Mesodermal cell (in vitro differentiated cells): ENCODE data around the gene ZNF236.

Experiments
- H3K27ac ChIP-seq: 2 replicates; pipeline ENCODE4 v1.7.0; 2013; ENCODE audit warnings: mild to moderate bottlenecking, low read depth, low read length, moderate library complexity; ENCODE audit not compliant: severe bottlenecking
- H3K36me3 ChIP-seq: 2 replicates; pipeline ENCODE4 v1.7.1; 2013; ENCODE audit warnings: mild to moderate bottlenecking, low read length, moderate library complexity; ENCODE audit not compliant: control insufficient read depth, insufficient read depth
- H3K4me1 ChIP-seq: one replicate; pipeline ENCODE4 v1.7.1; 2013; ENCODE audit warnings: mild to moderate bottlenecking, low read length; ENCODE audit not compliant: insufficient read depth, control insufficient read depth, poor library complexity, severe bottlenecking
- H3K4me3 ChIP-seq: 2 replicates; pipeline ENCODE4 v1.7.0; 2013; ENCODE audit warnings: low read length, control low read depth, mild to moderate bottlenecking; ENCODE audit not compliant: insufficient read depth, poor library complexity, severe bottlenecking; ENCODE audit errors: extremely low read depth
- H3K9me3 ChIP-seq: 2 replicates; pipeline ENCODE4 v1.7.1; 2013; ENCODE audit warnings: mild to moderate bottlenecking, low read length, moderate library complexity; ENCODE audit not compliant: control insufficient read depth
- WGBS, 2 experiments: methylation state at CpG; one replicate each; pipeline ENCODE4 v1.1.5; 2013; ENCODE audit warnings: missing lambda C conversion rate in 2 of 2; ENCODE audit not compliant: insufficient coverage in 2 of 2; 5-methylcytosine and 5-hydroxymethylcytosine counted together

ZNF236 gene

GRCh38 chr18:76982841-76983583 is 160.7 kb downstream of the ZNF236 start:
- no peak overlapping the region for H3K4me3 ChIP-seq
- no peak overlapping the region for H3K27ac ChIP-seq
- no peaks in the 10 kb centered on the region for H3K9me3 ChIP-seq
- H3K36me3 ChIP-seq, result peaks cover 3% of the 10 kb centered on the region
- 6 to 21% methylated on average over 11 to 13 of the region's 15 CpGs for WGBS, 2 experiments
- no peaks in the 10 kb centered on the region for H3K4me1 ChIP-seq

GRCh38 chr18:76983613-76984051 is 161.3 kb downstream of the ZNF236 start:
- Histone ChIP-seq H3K9me3 (no peaks in the 10 kb centered on the region), H3K4me3 (no peak overlapping the region), H3K27ac (no peak overlapping the region), H3K4me1 (no peaks in the 10 kb centered on the region), H3K36me3 (no peaks in the 10 kb centered on the region)
- WGBS, 2 experiments, result 68 to 78% methylated on average over 8 of the region's 10 CpGs

GRCh38 chr18:76984193-76985155 is 162.1 kb downstream of the ZNF236 start:
- no peaks in the 10 kb centered on the region for H3K36me3 ChIP-seq
- H3K9me3 ChIP-seq, result no peaks in the 10 kb centered on the region
- H3K4me3 ChIP-seq, result no peak overlapping the region
- H3K4me1 ChIP-seq, result no peaks in the 10 kb centered on the region
- no peak overlapping the region for H3K27ac ChIP-seq
- WGBS, 2 experiments, result 94 to 95% methylated on average over 33 to 35 of the region's 40 CpGs

GRCh38 chr18:76985156-76985950 is 163.0 kb downstream of the ZNF236 start:
- WGBS, 2 experiments, result 92 to 94% methylated on average over 22 to 26 of the region's 27 CpGs
- Histone ChIP-seq H3K4me3 (no peak overlapping the region), H3K27ac (no peak overlapping the region), H3K9me3 (no peaks in the 10 kb centered on the region), H3K4me1 (no peaks in the 10 kb centered on the region), H3K36me3 (no peaks in the 10 kb centered on the region)

DNA sequence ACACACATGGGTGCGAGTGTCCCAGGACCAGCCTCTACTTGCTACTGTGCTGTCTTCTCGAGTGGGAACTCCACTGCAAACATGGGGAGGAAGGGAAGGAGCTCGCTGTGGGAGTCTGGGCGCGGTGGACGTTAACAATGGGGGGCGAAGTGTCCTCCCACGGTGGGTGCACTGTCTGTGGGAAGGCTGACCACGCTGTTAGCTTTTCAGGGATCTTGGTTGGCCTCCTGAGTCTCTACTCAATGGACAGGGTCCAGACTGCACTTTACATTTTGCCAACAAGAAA is 163.5 kb downstream of the ZNF236 start:
- no peak overlapping the region for H3K4me3 ChIP-seq
- no peaks in the 10 kb centered on the region for H3K4me1 ChIP-seq
- no peak overlapping the region for H3K27ac ChIP-seq
- no peaks in the 10 kb centered on the region for H3K36me3 ChIP-seq
- no peaks in the 10 kb centered on the region for H3K9me3 ChIP-seq
- 85 to 96% methylated on average over 5 to 9 of the region's 9 CpGs for WGBS, 2 experiments

- Histone ChIP-seq H3K27ac (no peak overlapping the region), H3K9me3 (no peaks in the 10 kb centered on the region), H3K4me3 (no peak overlapping the region), H3K36me3 (no peaks in the 10 kb centered on the region), H3K4me1 (no peaks in the 10 kb centered on the region)
- 91 to 92% methylated on average over 7 of the region's 7 CpGs for WGBS, 2 experiments
Observed at GRCh38 chr18:76986406-76986805, 164.0 kb downstream of the ZNF236 start.

- Histone ChIP-seq H3K27ac (no peak overlapping the region), H3K4me3 (no peak overlapping the region), H3K9me3 (no peaks in the 10 kb centered on the region), H3K36me3 (no peaks in the 10 kb centered on the region), H3K4me1 (no peaks in the 10 kb centered on the region)
- 87 to 92% methylated on average over 22 to 27 of the region's 27 CpGs for WGBS, 2 experiments
Observed at GRCh38 chr18:76988031-76988826, 165.9 kb downstream of the ZNF236 start.

DNA sequence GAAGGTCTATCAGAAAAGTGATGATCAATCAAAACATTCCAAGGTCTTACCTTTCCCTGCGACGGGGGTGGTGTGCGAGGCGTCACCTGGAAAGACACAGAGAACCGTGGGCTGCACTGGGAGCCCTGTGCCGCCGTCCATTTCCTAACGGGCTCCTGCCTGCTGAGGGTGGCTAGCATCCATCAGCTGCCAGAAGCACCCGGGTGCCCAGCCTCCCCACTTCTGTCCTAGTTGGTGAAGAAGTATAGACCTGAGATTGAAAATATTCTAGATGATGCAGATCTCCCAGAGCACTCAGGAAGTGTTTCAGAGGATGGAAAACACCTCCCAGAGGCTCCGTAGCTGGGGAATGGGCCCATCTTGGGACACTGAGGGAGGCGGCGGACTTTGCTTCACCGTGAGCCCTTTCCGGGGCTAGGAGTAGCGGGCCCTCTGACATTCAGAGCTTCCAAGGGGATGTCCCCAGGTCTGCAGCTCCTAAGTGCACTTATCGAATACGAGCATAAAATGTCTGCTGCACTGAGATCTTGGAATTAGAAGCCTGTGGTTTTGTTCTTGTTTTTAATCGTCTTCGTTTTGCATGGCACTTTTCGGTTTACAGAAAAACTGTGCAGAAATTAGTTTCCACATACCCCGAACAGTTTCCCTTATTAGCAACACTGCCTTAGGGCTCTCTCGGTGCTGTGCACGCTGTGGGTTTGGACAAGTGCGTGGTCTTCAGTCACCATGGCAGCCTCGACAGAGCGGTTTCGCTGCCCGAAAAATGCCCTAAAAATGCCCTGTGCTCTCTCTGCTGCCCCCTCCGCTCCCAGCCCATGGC is 166.7 kb downstream of the ZNF236 start:
- Histone ChIP-seq H3K4me3 (no peak overlapping the region), H3K27ac (no peak overlapping the region), H3K4me1 (no peaks in the 10 kb centered on the region), H3K36me3 (no peaks in the 10 kb centered on the region), H3K9me3 (no peaks in the 10 kb centered on the region)
- WGBS, 2 experiments, result 96 to 97% methylated on average over 26 to 28 of the region's 29 CpGs

DNA sequence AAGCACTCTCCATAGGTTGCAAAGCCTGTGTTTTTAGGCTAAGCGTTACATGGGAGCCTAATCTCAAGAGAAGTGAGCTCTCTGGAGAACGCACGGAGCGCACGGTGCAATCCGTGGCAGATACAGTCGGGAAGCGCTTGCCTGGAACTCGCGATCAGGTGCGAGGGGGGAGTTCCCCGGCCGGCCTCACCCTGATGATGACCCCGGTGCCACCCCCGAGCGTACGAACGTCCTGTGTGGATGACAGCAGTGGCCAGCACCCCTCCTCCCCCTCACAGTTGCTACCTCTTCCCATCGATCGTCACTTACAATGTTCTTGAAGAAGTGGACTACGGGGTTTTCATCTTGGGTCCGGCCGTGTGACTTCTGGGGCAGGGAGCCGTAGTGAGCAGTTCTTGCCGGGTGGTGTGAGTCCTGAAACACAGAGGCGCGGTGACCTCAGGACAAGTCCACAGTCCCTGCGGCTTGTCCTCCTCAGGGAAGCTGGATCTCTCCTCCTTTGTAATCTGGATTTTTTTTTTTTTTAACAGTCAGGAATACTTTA is 167.4 kb downstream of the ZNF236 start:
- Histone ChIP-seq H3K4me1 (no peaks in the 10 kb centered on the region), H3K4me3 (no peak overlapping the region), H3K36me3 (no peaks in the 10 kb centered on the region), H3K27ac (no peak overlapping the region), H3K9me3 (no peaks in the 10 kb centered on the region)
- 93% methylated on average over 20 to 27 of the region's 28 CpGs for WGBS, 2 experiments
